ENCODE data around the gene SAYSD1.

GRCh38 chr6:39059496-39060310, 55.3 kb downstream of the SAYSD1 start:
- no peak for TF ChIP-seq CTCF (IDR thresholded peaks at IDR 0.05)
- TF ChIP-seq EZH2 (IDR thresholded peaks at IDR 0.05; ENCODE audit: borderline replicate concordance, insufficient read depth, low read depth, low read length, poor library complexity, severe bottlenecking), result no peak

Data from B cell (primary cell).